GM11168 (cell line): ENCODE results near the gene EML1.
"Not testable (repeated sequence)": the region's sequence is repeated elsewhere in the genome, so short reads cannot be mapped to it uniquely, and the experiment has no call there.

Source experiments
- in situ Hi-C: fragments of 300-500 bp; cut with MboI; formaldehyde crosslinking; loops from one replicate; pipeline ENCODE4 v1.12.0; 2022; ENCODE audit warnings: low sequenced_read_pairs; ENCODE audit not compliant: unreplicated experiment

EML1 gene

DNA sequence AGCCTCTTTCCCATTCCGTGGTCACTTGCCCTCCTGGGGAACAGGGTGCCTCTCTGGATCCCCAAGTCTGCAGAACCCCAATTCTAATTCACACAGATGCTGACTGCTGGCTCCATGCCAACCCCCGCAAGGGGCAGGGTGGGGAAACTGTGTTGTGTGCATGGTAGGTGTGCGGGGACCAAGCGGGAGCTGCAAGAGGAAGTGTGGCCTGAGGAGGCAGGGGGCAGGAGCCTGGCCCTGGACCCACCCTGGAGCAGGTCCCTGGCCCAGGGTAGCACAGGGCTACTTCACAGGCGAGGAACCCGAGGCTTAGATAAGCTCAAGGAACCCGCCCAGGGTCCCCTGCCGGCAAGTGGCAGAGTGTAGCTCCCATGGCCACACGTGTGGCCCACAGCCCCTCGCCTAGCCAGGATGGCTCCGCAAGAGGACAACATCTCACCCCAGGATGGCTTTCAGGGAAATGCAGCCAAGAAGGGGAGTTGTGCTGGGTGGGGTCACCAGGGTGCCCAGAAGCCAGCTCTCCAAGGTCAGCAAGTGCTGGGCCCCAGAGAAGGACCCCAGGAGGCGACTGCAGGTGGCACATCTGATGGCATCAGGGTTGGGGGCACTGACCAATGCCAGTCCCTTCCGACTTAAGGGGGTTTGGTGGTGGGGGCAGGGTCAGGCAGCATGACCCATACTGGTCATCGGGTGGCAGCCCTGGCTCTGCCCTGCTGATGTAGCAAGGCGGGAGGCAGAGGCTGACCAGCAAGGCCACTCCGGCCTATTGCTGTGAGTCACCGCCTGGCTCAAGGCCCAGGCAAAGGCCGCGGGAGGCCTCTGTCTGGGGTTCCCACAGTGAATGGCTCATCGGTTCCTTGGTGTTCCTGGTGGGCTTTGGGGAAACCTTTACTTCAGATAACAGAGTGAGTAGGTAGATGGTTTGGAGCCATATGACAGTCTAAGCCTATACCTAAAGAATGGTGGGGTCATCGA, 37.3 kb upstream of the EML1 start:
- in situ Hi-C loops, result no loop called here

DNA sequence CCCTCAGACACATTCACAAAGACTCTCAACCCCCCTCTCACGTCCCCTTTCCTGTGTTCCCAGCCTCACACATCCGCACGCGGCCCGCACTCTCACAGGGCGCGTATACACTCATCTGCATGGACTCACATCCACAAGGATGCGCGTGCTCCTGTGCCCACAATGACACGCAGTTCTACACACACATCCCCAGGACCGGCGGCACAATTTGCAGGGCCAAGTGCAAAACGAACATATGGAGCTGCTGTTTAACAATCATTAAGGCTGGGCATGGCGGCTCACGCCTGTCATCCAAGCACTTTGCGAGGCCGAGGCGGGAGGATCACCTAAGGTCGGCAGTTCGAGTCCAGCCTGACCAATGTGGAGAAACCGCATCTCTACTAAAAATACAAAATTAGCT, 36.4 kb upstream of the EML1 start:
- in situ Hi-C loops, result no loop called here

- in situ Hi-C loops, result no loop called here
Observed at GRCh38 chr14:99757331-99758070, 35.7 kb upstream of the EML1 start.

GRCh38 chr14:99758121-99758821, 34.9 kb upstream of the EML1 start:
- in situ Hi-C loops, result no loop called here

GRCh38 chr14:99758872-99759545, 34.2 kb upstream of the EML1 start:
- in situ Hi-C loops, result no loop called here

- in situ Hi-C loops, result no loop called here
Observed at GRCh38 chr14:99759546-99759925, 33.7 kb upstream of the EML1 start.

GRCh38 chr14:99760817-99761216, 32.4 kb upstream of the EML1 start:
- in situ Hi-C loops, result no loop called here

- in situ Hi-C loops, result not testable (repeated sequence)
Observed at GRCh38 chr14:99762911-99763310, 30.3 kb upstream of the EML1 start.

DNA sequence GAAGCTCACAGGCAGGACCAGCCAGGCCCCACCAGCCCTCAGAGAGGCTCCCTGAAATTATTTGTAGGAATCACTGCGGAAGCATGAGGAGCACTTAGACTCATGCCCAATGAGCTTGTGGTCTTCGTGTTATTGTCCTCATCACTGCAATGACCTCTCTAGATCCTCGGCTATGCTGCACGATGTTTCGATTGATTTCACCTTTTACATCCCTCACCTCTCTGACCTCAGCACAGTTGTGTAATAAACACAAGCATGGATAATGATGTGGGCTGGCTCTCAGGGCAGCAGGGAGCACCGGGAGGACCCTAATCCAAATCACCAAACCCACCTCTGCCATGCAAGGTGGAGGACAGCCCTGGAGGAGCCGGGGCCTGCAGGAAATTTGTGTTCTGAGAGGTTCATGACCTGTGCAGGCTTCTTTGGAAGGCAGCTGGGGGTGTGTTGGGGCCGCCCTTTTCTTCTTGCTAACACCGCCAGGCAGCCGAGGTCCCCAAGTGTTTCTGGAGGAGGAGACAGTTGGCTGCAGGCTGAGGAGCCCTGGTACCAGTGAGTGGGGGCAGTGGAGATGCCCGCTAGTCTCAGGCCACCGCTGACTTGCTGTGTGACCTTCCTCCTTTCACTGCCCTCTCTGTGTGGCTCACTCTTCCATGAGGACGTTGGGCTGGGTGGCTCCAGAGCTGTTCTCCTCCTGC, 29.5 kb upstream of the EML1 start:
- in situ Hi-C loops, result no loop called here

GRCh38 chr14:99764222-99764706, 28.9 kb upstream of the EML1 start:
- in situ Hi-C loops, result no loop called here

DNA sequence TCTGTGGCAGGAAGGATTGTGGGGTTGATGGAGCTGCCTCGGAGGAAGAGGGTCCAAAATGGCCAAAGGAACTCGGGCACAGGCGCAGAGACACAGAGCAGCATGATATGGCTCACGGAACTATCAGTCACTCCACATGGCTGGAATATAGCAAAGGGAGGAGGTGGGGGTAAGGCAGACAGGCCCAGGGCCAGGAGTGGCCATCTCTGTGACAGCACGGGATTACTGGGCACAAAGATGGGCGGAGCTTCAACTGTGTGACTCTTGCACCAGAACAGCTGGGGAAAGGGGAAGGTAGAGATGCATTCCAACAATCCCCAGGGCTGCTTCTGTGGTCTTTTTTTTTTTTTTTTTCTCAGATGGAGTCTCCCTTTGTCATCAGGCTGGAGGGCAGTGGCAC, 24.8 kb upstream of the EML1 start:
- in situ Hi-C loops, result no loop called here

DNA sequence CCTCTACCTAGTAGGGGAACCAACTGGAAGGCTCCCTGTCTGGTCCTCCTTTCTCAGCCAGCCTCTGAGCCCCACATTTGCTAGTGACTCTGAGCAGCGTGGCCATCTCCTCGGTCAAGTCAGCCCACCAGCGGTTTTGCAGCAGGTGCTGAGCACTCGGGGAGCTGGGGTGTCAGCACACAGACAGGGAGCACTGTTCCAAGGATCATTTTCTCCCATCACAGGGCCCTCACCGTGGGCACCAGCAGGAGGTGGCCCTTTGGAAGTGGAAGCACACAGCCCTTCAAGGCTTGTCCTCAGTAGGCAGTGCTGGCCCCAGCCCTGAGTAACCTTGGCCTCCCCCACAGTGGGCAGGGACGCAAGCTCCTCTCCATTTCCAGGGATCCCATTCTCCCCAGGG, 24.1 kb upstream of the EML1 start:
- in situ Hi-C loops, result no loop called here

DNA sequence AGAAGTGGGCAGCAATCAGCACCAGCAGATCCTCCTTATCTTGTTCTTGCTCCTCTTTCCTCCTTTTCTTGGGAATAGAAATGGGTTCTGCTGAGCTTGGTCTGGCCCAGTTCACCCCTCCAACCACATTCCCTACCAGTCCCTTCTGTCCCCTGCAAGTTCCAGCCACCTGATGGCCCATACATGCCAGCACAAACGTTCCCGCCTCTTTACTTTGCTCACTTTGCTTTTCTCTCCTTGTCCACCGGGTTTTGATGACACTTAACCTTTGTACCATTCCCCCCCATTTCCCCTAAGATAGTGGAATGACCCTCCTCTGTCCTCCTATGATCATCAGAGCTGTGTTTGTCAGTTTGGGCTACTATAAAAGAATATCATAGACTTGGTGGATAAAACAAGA, 23.4 kb upstream of the EML1 start:
- in situ Hi-C loops, result no loop called here

DNA sequence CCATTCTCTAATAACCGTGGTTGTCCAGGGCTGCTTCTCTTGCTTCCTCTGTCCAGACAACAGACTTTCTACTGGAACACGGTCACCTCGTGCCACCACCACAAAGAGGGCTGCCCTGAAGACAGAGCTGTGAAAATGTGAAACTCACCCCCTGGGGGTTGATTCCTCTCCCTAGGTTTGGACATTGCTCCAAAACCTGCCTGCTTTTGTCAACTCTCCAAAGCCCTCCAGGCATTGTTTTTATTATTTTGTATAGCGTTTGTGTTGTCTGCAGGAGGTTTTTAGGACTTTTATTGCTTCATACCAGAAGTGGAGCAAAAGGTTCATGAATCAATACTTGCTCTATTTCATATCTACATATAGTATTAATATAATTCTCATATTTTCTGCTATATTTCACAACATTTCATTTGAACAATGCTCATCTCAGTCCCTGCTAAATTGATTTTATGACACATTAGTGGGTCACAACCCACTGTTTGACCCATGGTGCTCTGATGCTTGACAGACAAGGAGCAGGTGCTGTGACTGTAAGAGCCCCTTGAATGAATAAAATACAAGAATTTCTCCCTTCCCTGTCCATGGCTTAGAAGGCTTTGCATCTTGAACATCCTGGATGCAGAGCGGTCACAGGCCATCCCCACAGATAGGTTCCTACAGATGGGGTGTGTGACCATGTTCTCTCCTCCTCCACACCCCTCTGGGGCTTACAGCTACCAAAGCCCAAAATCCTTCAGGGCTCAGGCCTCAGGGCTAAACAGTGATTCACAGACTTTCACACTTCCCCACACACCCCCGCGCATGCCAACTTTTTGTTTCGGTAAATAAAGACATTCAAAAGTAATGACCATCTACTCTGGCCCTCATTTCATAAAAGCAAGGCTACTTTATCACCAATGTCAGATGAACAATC, 20.6 kb upstream of the EML1 start:
- in situ Hi-C loops, result no loop called here

DNA sequence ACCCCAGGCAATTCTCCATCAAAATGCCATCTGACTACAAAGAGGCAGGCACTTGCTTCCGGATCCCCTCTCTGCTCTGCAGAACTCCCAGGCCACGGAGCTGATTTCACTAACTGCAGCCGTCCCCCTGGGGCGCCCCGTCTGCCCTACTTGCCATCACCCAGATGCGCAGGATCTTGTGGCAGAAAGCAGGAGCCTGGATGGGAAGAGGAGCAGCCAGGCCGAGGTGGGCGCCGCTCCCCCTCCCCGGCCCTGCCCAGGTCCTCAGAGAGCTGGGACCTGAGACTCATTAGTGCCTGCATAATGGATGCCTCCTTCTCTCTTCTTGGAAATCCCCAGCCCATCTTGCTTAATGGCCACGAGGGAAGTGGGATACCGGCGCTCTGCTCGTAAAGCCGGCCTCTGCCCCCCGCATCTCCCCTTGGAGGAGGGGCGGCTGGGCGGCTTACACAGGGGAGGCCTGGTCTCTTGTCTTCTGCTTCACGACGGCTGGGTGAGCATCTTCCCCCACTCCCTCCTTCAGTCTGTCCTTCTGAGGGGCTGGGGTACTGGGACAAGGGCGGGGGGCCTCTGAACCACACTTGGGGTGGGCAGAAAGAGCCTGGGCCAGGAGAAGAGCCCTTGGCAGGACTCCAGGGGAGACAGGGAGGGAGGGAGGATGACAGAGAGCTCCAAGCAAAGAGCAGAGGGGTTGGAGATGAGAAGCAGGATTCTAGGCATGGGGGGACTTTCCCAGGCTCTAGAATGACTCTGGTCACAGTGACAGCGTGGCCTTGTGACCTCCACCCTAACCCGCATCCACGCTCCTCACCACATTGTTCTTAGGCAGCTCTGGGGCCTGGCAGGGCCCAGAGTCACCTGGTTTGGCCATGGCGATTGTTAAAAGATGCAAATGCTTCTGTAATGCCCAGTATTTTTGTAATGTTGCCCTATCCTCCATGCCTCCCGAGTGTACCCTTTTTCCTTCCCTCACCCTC, 19.4 kb upstream of the EML1 start:
- in situ Hi-C loops, result no loop called here

DNA sequence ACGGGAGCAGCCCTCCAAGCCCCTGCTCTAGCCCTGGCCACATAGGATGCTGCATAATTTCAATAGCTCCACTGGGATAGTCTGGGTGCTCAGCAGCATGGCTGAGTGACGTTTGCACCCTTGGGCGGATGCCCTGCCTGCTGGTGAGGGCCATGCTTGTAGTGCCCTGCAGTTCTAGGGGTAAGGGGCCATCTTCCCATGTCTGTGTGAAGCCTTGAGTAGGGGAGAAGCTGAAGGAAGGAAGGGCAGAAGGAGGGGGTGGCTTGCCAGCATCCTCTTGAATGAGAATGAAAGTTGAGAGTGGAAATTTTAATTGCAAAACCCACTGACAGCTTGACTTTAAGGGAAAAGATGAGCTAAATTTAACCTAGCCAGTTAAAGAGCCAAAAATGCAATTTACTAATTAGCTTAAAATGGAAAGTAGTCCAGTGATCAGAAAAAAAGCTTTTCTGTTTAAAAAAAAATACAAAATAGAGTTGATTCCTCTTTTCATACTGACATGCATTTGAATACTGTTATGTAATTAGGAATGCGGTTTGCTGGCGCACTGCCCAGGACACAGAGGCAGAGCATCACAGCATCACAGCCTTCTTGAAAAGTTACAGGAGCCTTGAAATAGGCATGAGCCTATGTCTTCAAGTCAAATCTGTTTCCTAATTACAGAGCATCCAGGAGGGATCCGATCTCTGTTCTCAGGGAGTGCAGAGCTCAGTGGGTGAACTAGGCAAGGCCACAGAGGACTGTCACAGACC, 18.5 kb upstream of the EML1 start:
- in situ Hi-C loops, result no loop called here

DNA sequence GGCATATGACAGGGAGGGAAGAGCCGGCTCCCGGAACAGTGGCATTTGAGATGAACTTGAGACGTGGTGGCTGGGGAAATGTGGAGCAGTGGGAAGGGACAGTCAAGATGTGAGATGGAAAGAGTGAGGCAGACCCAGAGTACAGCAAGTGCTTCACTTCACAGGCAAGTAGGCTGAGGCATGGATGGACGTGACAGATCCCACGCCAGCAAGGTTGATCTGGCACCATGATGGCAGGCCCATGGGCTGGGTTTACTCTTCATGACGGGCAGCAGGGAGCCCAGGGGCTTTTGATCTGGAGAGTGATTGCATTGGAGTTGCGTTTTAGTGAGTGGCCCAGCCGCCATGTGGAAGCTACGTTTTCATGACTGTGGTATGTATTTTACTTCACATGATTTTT, 17.9 kb upstream of the EML1 start:
- in situ Hi-C loops, result no loop called here
